Endothelial cell of umbilical vein (primary cell): Measurements from ENCODE around the gene ARHGEF33. TPM values are rescaled to one million over a fixed set of nuclear protein-coding genes. Genes with fewer than 3 reads are reported as not detected.

ENCODE experiments used
- BruUV-seq: library from RNA; stranded (reverse); fragments of 400-500 nt; replicated peaks from 2 replicates; lab custom pipeline; 2021; lab: Mats Ljungman, UMichigan
- CTCF ChIA-PET: fragments of 300-600, 350-600 bp; sonication (Branson Sonifier 250); formaldehyde crosslinking; loops from one replicate; lab custom pipeline; 2021; ENCODE audit warnings: antibody characterized with exemption, inconsistent platforms; lab: Charles Lee
- POLR2A ChIA-PET: fragments of 300-600, 350-600 bp; sonication (Branson Sonifier 250); formaldehyde crosslinking; loops from one replicate; lab custom pipeline; 2021; ENCODE audit warnings: antibody characterized with exemption, inconsistent platforms; lab: Charles Lee
- DNase-seq: peaks from one replicate; pipeline ENCODE4 v3.0.0-alpha.2; 2011; ENCODE audit warnings: low read depth, low spot score
- FAIRE-seq: peaks from 2 replicates; lab custom pipeline; 2011; peaks lifted over from hg19 to GRCh38; lab: Jason Lieb, UNC
- H2AFZ ChIP-seq: 2 replicates; pipeline ENCODE4 v1.6.0; 2012; ENCODE audit warnings: low read depth, low read length, control low read depth, inconsistent platforms
- H3K27ac ChIP-seq: 2 replicates; pipeline ENCODE4 v1.5.1; 2011; ENCODE audit warnings: low read depth, mild to moderate bottlenecking, control low read depth, low read length, moderate library complexity; ENCODE audit not compliant: insufficient read depth
- H3K27me3 ChIP-seq, 2 experiments: 2 replicates each; pipeline versions ENCODE4 v1.6.0 to v1.6.1; 2011; ENCODE audit warnings: low read length in 2 of 2, mixed read lengths in 1 of 2; ENCODE audit not compliant: control insufficient read depth in 2 of 2, insufficient read depth in 2 of 2
- H3K36me3 ChIP-seq, 2 experiments: 2 replicates in 1 of 2; 3 replicates in 1 of 2; pipeline ENCODE4 v1.5.1; 2011; ENCODE audit warnings: low read length in 2 of 2, mild to moderate bottlenecking in 1 of 2, moderate library complexity in 1 of 2; ENCODE audit not compliant: control insufficient read depth in 2 of 2, insufficient read depth in 2 of 2; ENCODE audit errors: extremely low read depth in 1 of 2
- H3K4me1 ChIP-seq: 3 replicates; pipeline ENCODE4 v1.5.1; 2011; ENCODE audit warnings: mild to moderate bottlenecking, low read length; ENCODE audit not compliant: control insufficient read depth, insufficient read depth; ENCODE audit errors: extremely low read depth
- H3K4me2 ChIP-seq: 2 replicates; pipeline ENCODE4 v1.6.1; 2011; ENCODE audit warnings: low read length, control low read depth, mixed read lengths; ENCODE audit not compliant: insufficient read depth
- H3K4me3 ChIP-seq, 3 experiments: fragments of 200-600 bp in 1 of 3; sonication (generic), shearing (Covaris generic) in 1 of 3; replicated peaks in 1 of 3; 2 replicates each; pipeline ENCODE4 v1.5.1; 2011 to 2016; ENCODE audit warnings: control low read depth in 3 of 3, low read length in 3 of 3, mild to moderate bottlenecking in 2 of 3, inconsistent platforms in 1 of 3, low read depth in 1 of 3, moderate library complexity in 1 of 3; ENCODE audit not compliant: insufficient read depth in 1 of 3
- H3K79me2 ChIP-seq: 2 replicates; pipeline ENCODE4 v1.6.0; 2012; ENCODE audit warnings: low read length, inconsistent platforms; ENCODE audit not compliant: control insufficient read depth, insufficient read depth
- H3K9ac ChIP-seq: replicated peaks from 2 replicates; pipeline ENCODE3; 2011; ENCODE audit warnings: low read length, control low read depth; ENCODE audit not compliant: insufficient read depth; ENCODE audit errors: extremely low read depth
- H3K9me1 ChIP-seq: replicated peaks from 3 replicates; pipeline ENCODE4 v1.6.0; 2011; ENCODE audit warnings: mild to moderate bottlenecking, low read length; ENCODE audit not compliant: control insufficient read depth, insufficient read depth; ENCODE audit errors: extremely low read depth
- H3K9me3 ChIP-seq: replicated peaks from 2 replicates; pipeline ENCODE4 v1.5.1; 2012; ENCODE audit warnings: low read length, inconsistent platforms; ENCODE audit not compliant: control insufficient read depth, insufficient read depth
- H4K20me1 ChIP-seq: replicated peaks from 2 replicates; pipeline ENCODE3; 2011; ENCODE audit warnings: mild to moderate bottlenecking, low read length; ENCODE audit not compliant: control insufficient read depth, insufficient read depth; ENCODE audit errors: extremely low read depth
- CTCF ChIP-seq, 2 donors: IDR thresholded peaks; 1 replicate in 1 of 2; 2 replicates in 1 of 2; pipeline ENCODE4 v1.5.1; 2011; ENCODE audit warnings: low read length in 2 of 2, mild to moderate bottlenecking in 2 of 2, moderate library complexity in 2 of 2, control low read depth in 1 of 2, inconsistent platforms in 1 of 2, low read depth in 1 of 2; ENCODE audit not compliant: insufficient read depth in 1 of 2; ENCODE audit errors: extremely low read depth in 1 of 2
- EZH2 ChIP-seq: IDR thresholded peaks from 2 replicates; pipeline ENCODE4 v1.6.1; 2012; ENCODE audit warnings: borderline replicate concordance, low read depth, mild to moderate bottlenecking, moderate library complexity, low read length, inconsistent platforms; ENCODE audit not compliant: severe bottlenecking
- FOS ChIP-seq: IDR thresholded peaks from 2 replicates; pipeline ENCODE4 v1.6.1; 2011; ENCODE audit warnings: mild to moderate bottlenecking, low read length, moderate library complexity, borderline replicate concordance; ENCODE audit not compliant: insufficient read depth
- GATA2 ChIP-seq: IDR thresholded peaks from 2 replicates; pipeline ENCODE4 v1.7.0; 2011; ENCODE audit warnings: low read depth, mild to moderate bottlenecking, moderate library complexity, mixed read lengths, low read length; ENCODE audit not compliant: insufficient read length, insufficient read depth
- JUN ChIP-seq: IDR thresholded peaks from 2 replicates; pipeline ENCODE4 v1.6.1; 2011; ENCODE audit warnings: borderline replicate concordance, low read depth; ENCODE audit not compliant: insufficient read length, insufficient read depth
- MAX ChIP-seq: IDR thresholded peaks from 2 replicates; pipeline ENCODE4 v1.6.1; 2011; ENCODE audit not compliant: insufficient read depth, insufficient read length
- MYC ChIP-seq: IDR thresholded peaks from one replicate; pipeline ENCODE4 v1.6.1; 2011; ENCODE audit warnings: mild to moderate bottlenecking, low read depth, low read length
- POLR2A ChIP-seq: IDR thresholded peaks from 2 replicates; pipeline ENCODE4 v1.6.1; 2012; ENCODE audit warnings: low read depth, mild to moderate bottlenecking, control low read depth, low read length
- POLR2AphosphoS5 ChIP-seq: IDR thresholded peaks from 2 replicates; pipeline ENCODE4 v1.6.1; 2012; ENCODE audit warnings: low read depth, mild to moderate bottlenecking, control low read depth, low read length, moderate library complexity; ENCODE audit not compliant: insufficient read depth
- dilution Hi-C: fragments of 300-500 bp; cut with MboI; formaldehyde crosslinking; loops from one replicate; pipeline ENCODE4 v1.15.0; 2019; ENCODE audit warnings: low sequenced_read_pairs; ENCODE audit not compliant: extremely low pct_ligation_motif_present
- intact Hi-C: fragments of 100-400 bp; cut with micrococcal nuclease; formaldehyde crosslinking; loops from one replicate; pipeline ENCODE4 v1.10.0; 2022
- polyA plus RNA-seq, 4 experiments: library from polyadenylated mRNA; depleted of rRNA in 3 of 4; stranded (reverse) in 3 of 4; unstranded in 1 of 4; fragments of >200 nt; gene quantifications; 2 replicates each; pipeline versions ENCODE4 v1.2.1 to v1.2.3, GENCODE V29; 2011 to 2012; ENCODE audit warnings: missing spikeins in 1 of 4
- total RNA-seq: library from RNA; stranded (reverse); gene quantifications from 2 replicates; pipeline ENCODE4 v1.2.3, GENCODE V29; 2021

The ARHGEF33 gene
- total and polyA plus RNA-seq, 2 donors (not counting 3 experiments of a cell fraction or from before 2014, with no cell fraction given), result 0.15 to 0.18 TPM

GRCh38 chr2:38850045-38850444 is 39.6 kb upstream of the ARHGEF33 start:
- no TSS peak for BruUV-seq
- Histone ChIP-seq H3K9me1 (no peaks in the 10 kb centered on the region), H3K27me3 (no peaks in the 10 kb centered on the region), H3K4me3 (no peak overlapping the region), H3K9me3 (no peaks in the 10 kb centered on the region), H3K36me3 (peaks cover 7 to 12% of the 10 kb centered on the region in 2 experiments), H4K20me1 (no peaks in the 10 kb centered on the region), H3K79me2 (no peaks in the 10 kb centered on the region), H3K4me2 (no peak overlapping the region), H3K27ac (no peak overlapping the region), H3K4me1 (no peaks in the 10 kb centered on the region), H2AFZ (no peak overlapping the region), H3K9ac (no peak overlapping the region)
- ChIA-PET POLR2A (no interaction called here), CTCF (no interaction called here)
- FAIRE-seq (no peak), DNase-seq (no peak)
- TF ChIP-seq GATA2 (no peak), POLR2AphosphoS5 (no peak), CTCF (IDR thresholded peaks at IDR 0.05; ENCODE audit: extremely low read depth in 1 of 2, insufficient read depth in 1 of 2, low read depth in 1 of 2, low read length in 2 of 2) (no peak), MAX (no peak), JUN (no peak), EZH2 (no peak), MYC (no peak), POLR2A (no peak), FOS (no peak)
- intact Hi-C loops (no loop called here), dilution Hi-C loops (no loop called here)
